Measurements from ENCODE around the gene CRTC3. TPM values are rescaled to one million over a fixed set of nuclear protein-coding genes. Genes with fewer than 3 reads are reported as not detected.

Gene CRTC3
- total and polyA plus RNA-seq, 2 donors (not counting 3 experiments of a cell fraction or from before 2014, with no cell fraction given) = 16.2 to 26.4 TPM

DNA sequence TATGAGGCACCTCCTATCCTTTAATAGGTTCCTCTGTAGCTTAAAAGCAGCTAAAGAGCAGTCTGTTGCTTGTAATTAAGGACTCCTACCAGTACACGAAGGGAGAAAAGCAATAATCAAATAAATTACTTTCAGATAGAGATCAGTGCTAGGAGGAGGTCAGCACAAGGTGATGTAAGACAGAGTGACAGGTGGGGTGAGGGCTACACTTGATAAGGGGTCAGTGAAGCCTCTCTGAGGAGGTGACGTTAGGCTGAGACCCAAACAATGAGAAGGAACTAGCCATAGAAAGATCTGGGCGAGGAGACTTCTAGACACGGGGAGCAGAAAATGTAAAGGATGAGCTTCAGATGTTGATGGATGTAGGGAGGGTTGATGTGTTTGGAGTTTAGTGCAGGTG lies 129.8 kb downstream of the CRTC3 start:
- Histone ChIP-seq H3K36me3 (ENCODE audit: control insufficient read depth in 2 of 2, extremely low read depth in 1 of 2, insufficient read depth in 2 of 2, low read length in 2 of 2) (no peaks in the 10 kb centered on the region), H3K4me3 (replicated peaks in 1 of 3; ENCODE audit: insufficient read depth in 1 of 3, low read depth in 1 of 3, low read length in 3 of 3) (no peak overlapping the region), H3K9ac (replicated peaks; ENCODE audit: extremely low read depth, insufficient read depth, low read length) (no peak overlapping the region), H3K27me3 (ENCODE audit: control insufficient read depth in 2 of 2, insufficient read depth in 2 of 2, low read length in 2 of 2) (no peaks in the 10 kb centered on the region), H3K9me3 (replicated peaks; ENCODE audit: control insufficient read depth, insufficient read depth, low read length) (no peaks in the 10 kb centered on the region), H3K9me1 (replicated peaks; ENCODE audit: control insufficient read depth, extremely low read depth, insufficient read depth, low read length) (no peaks in the 10 kb centered on the region), H3K27ac (ENCODE audit: insufficient read depth, low read depth, low read length) (no peak overlapping the region), H3K4me2 (ENCODE audit: insufficient read depth, low read length) (no peak overlapping the region), H4K20me1 (replicated peaks; ENCODE audit: control insufficient read depth, extremely low read depth, insufficient read depth, low read length) (no peaks in the 10 kb centered on the region), H3K4me1 (ENCODE audit: control insufficient read depth, extremely low read depth, insufficient read depth, low read length) (peaks cover 6% of the 10 kb centered on the region), H2AFZ (ENCODE audit: low read depth, low read length) (no peak overlapping the region), H3K79me2 (ENCODE audit: control insufficient read depth, insufficient read depth, low read length) (no peaks in the 10 kb centered on the region)
- intact Hi-C loops (cut with micrococcal nuclease) (loop anchor here (10.0 kb wide), 1 partner anchor 125 kb away; no protein-coding TSS in a partner anchor), dilution Hi-C loops (cut with MboI; ENCODE audit: extremely low pct_ligation_motif_present, low sequenced_read_pairs) (no loop called here)
- TF ChIP-seq JUN (IDR thresholded peaks at IDR 0.05; ENCODE audit: borderline replicate concordance, insufficient read depth, insufficient read length, low read depth) (no peak), POLR2A (IDR thresholded peaks at IDR 0.05; ENCODE audit: low read depth, low read length) (no peak), MYC (IDR thresholded peaks at IDR 0.05; ENCODE audit: low read depth, low read length) (no peak), GATA2 (IDR thresholded peaks at IDR 0.05; ENCODE audit: insufficient read depth, insufficient read length, low read depth, low read length) (no peak), FOS (IDR thresholded peaks at IDR 0.05; ENCODE audit: borderline replicate concordance, insufficient read depth, low read length) (no peak), POLR2AphosphoS5 (IDR thresholded peaks at IDR 0.05; ENCODE audit: insufficient read depth, low read depth, low read length) (no peak), EZH2 (IDR thresholded peaks at IDR 0.05; ENCODE audit: borderline replicate concordance, low read depth, low read length, severe bottlenecking) (no peak)
- TF ChIP-seq, protein P1, sequence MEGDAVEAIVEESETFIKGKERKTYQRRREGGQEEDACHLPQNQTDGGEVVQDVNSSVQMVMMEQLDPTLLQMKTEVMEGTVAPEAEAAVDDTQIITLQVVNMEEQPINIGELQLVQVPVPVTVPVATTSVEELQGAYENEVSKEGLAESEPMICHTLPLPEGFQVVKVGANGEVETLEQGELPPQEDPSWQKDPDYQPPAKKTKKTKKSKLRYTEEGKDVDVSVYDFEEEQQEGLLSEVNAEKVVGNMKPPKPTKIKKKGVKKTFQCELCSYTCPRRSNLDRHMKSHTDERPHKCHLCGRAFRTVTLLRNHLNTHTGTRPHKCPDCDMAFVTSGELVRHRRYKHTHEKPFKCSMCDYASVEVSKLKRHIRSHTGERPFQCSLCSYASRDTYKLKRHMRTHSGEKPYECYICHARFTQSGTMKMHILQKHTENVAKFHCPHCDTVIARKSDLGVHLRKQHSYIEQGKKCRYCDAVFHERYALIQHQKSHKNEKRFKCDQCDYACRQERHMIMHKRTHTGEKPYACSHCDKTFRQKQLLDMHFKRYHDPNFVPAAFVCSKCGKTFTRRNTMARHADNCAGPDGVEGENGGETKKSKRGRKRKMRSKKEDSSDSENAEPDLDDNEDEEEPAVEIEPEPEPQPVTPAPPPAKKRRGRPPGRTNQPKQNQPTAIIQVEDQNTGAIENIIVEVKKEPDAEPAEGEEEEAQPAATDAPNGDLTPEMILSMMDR (IDR thresholded peaks at IDR 0.05; ENCODE audit: extremely low read depth in 1 of 2, insufficient read depth in 1 of 2, low read depth in 1 of 2, low read length in 2 of 2) = no peak
- TF ChIP-seq, protein P2, sequence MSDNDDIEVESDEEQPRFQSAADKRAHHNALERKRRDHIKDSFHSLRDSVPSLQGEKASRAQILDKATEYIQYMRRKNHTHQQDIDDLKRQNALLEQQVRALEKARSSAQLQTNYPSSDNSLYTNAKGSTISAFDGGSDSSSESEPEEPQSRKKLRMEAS (IDR thresholded peaks at IDR 0.05; ENCODE audit: insufficient read depth, insufficient read length) = no peak
- BruUV-seq (replicated peaks) = no TSS peak
- no peak for FAIRE-seq
- ChIA-PET CTCF (interaction anchor here (1.1 to 2.2 kb wide), 2 partner anchors 9 to 11 kb away, joined by 4 to 13 read pairs; no protein-coding TSS in a partner anchor), POLR2A (no interaction called here)
- DNase-seq (ENCODE audit: low read depth, low spot score) = no peak
